Tongue (tissue), 2 donors: Measurements from ENCODE around the gene RUSF1. TPM values are rescaled to one million over a fixed set of nuclear protein-coding genes. Genes with fewer than 3 reads are reported as not detected.
"Not testable (repeated sequence)": the region's sequence is repeated elsewhere in the genome, so short reads cannot be mapped to it uniquely, and the experiment has no call there.

Experiments used
- DNase-seq: peaks from one replicate; pipeline ENCODE4 v3.0.0-alpha.2; 2015
- total RNA-seq: library from RNA; depleted of rRNA; stranded (reverse); fragments of >200 nt; gene quantifications from one replicate; pipeline ENCODE4 v1.2.3, GENCODE V29; 2014

The RUSF1 gene
- total RNA-seq, 1 donor from 2014 or later, result 58.9 TPM

GRCh38 chr16:31452631-31453106 lies 55.5 kb downstream of the RUSF1 start:
- DNase-seq, result no peak

DNA sequence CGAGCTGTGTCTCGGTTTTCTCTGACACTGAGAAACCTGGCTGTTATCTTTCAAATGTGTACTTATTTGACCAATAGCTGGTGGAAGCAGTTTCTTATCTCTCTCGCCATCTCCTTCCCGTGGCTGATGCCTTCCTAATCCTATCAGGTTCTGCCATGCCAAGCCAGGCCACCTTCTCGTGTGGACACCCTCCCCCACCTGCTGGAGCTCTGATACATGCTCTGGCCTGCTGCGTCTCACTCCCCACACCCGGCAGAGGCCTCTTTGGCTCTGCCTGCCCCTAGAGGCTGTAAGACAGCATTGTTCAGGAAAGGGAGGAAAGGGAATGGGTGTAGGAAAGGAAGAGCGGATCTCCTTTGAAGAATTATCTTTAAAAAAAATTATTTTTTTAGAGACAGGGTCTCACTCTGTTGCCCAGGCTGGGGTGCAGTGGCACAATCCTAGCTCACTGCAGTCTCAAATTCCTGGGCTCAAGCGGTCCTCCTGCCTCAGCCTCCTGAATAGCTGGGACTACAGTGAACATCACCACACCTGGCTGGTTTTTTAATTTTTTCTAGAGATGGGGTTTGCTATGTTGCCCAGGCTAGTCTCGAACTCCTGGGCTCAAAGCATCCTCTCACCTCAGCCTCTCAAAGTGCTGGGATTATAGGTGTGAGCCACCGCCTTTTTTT lies 56.4 kb downstream of the RUSF1 start:
- peak; percentile 72 for DNase-seq

DNA sequence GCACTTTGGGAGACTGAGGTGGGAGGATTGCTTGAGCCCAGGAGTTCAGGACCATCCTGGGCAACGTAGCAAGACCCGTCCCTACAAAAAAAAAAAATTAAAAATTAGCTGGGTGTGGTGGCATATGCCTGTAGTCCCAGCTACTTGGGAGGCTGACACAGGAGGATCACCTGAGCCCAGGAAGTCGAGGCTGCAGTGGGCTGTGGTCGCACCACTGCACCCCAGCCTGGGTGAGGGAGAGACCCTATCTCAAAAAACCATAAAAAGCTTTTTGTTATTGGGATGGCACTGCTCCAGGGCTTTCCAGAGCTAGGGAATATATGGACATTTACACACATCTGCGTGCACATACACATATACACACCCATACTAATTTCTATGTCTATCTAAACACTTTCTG lies 57.0 kb downstream of the RUSF1 start:
- no peak for DNase-seq

DNA sequence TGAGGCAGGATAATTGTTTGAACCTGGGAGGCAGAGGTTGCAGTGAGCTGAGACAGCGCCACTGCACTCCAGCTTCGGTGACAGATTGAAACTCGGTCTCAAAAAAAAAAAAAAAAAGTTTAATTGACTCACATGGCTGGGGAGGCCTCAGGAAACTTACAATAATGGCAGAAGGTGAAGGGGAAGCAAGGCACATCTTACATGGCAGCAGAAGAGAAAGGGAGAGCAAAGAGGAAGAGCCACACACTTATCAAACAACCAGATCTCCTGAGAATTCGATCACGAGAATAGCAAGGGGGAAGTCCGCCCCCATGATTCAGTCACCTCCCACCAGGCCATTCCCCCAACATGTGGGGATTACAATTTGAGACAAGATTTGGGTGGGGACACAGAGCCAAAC lies 62.3 kb downstream of the RUSF1 start:
- not testable (repeated sequence) for DNase-seq

GRCh38 chr16:31441956-31442355 lies 66.2 kb downstream of the RUSF1 start:
- DNase-seq, result no peak

- DNase-seq, result no peak
Observed at GRCh38 chr16:31440516-31441184, 67.5 kb downstream of the RUSF1 start.

DNA sequence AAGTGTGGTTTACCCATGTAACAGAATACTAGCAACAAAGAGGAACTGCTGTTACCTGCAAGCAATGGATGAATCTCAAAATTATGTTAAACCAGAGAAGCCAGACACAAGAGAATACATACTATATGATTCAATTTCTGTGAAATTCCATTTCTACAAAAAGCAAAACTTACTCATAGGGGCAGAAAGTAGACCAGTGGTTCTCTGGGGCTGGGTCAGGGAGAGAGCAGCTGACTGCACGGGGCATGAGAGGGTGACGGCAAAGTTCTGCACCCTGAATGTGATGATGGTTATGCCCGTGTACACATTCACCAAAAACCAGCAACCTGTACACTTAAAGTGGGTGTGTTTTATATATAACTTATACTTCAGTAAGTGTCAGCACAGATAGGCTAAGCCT lies 68.7 kb downstream of the RUSF1 start:
- no peak for DNase-seq

Other genes starting within 250 kb of the RUSF1 start
- gene ITGAM, start 248.4 kb downstream of the RUSF1 start, total RNA-seq, result 4.1 TPM
- 2.7 TPM for gene ITGAX, start 153.2 kb downstream of the RUSF1 start, total RNA-seq
- gene ITGAD, start 115.1 kb downstream of the RUSF1 start, total RNA-seq, result not detected
- 63.5 TPM for gene COX6A2, start 80.0 kb downstream of the RUSF1 start, total RNA-seq
- 3.2 TPM for gene ZNF843, start 65.6 kb downstream of the RUSF1 start, total RNA-seq
- gene ARMC5, start 48.9 kb downstream of the RUSF1 start, total RNA-seq, result 7.2 TPM
- gene TGFB1I1, start 36.2 kb downstream of the RUSF1 start, total RNA-seq, result 57.7 TPM
- not detected for gene SLC5A2, start 25.3 kb downstream of the RUSF1 start, total RNA-seq
- gene AHSP, start 19.5 kb upstream of the RUSF1 start, total RNA-seq, result 4.2 TPM